Caco-2 (cell line): ENCODE measurements around the gene GRIN2B. TPM values are rescaled to one million over a fixed set of nuclear protein-coding genes. Genes with fewer than 3 reads are reported as not detected.

Experiments
- BruUV-seq: library from RNA; stranded (reverse); fragments of 400-500 nt; replicated peaks from 2 replicates; lab custom pipeline; 2021; lab: Mats Ljungman, UMichigan
- CTCF ChIA-PET: fragments of 300-600 bp; sonication (Branson Sonifier 250); formaldehyde crosslinking; loops from one replicate; lab custom pipeline; 2022; ENCODE audit warnings: antibody characterized with exemption; lab: Charles Lee
- POLR2A ChIA-PET: fragments of 300-600 bp; sonication (Branson Sonifier 250); formaldehyde crosslinking; loops from one replicate; lab custom pipeline; 2022; ENCODE audit warnings: antibody characterized with exemption; lab: Charles Lee
- DNase-seq, 2 experiments: peaks; one replicate each; pipeline versions ENCODE4 v3.0.0 to v3.0.0-alpha.2; 2020 to 2022
- H3K27me3 ChIP-seq: replicated peaks from 2 replicates; pipeline ENCODE4 v1.6.0; 2011; ENCODE audit warnings: low read length; ENCODE audit not compliant: control insufficient read depth, insufficient read depth
- H3K36me3 ChIP-seq: 2 replicates; pipeline ENCODE4 v1.5.1; 2011; ENCODE audit warnings: low read length; ENCODE audit not compliant: control insufficient read depth, insufficient read depth
- H3K4me1 ChIP-seq: fragments of 250-450 bp; sonication (Bioruptor Pico); 2 replicates; pipeline ENCODE4 v1.5.1; 2020; ENCODE audit warnings: mild to moderate bottlenecking
- H3K4me3 ChIP-seq: 2 replicates; pipeline ENCODE4 v1.5.1; 2011; ENCODE audit warnings: low read depth, mild to moderate bottlenecking, control low read depth, low read length
- H3K9me3 ChIP-seq: fragments of 250-450 bp; sonication (Bioruptor Pico); 2 replicates; pipeline ENCODE4 v1.5.1; 2020; ENCODE audit warnings: mild to moderate bottlenecking, moderate library complexity
- H3K27ac Mint-ChIP-seq: one replicate; pipeline ENCODE4 v1.8.0; 2022; ENCODE audit warnings: mixed read lengths; ENCODE audit not compliant: unreplicated experiment
- H3K27me3 Mint-ChIP-seq: one replicate; pipeline ENCODE4 v1.8.0; 2022; ENCODE audit warnings: mixed read lengths; ENCODE audit not compliant: insufficient read depth, unreplicated experiment
- H3K36me3 Mint-ChIP-seq: one replicate; pipeline ENCODE4 v1.8.0; 2022; ENCODE audit warnings: mild to moderate bottlenecking, mixed read lengths; ENCODE audit not compliant: insufficient read depth, unreplicated experiment
- H3K4me1 Mint-ChIP-seq: one replicate; pipeline ENCODE4 v1.8.0; 2022; ENCODE audit warnings: low read depth, mixed read lengths; ENCODE audit not compliant: unreplicated experiment
- H3K4me3 Mint-ChIP-seq: one replicate; pipeline ENCODE4 v1.8.0; 2022; ENCODE audit warnings: mild to moderate bottlenecking, moderate library complexity, mixed read lengths; ENCODE audit not compliant: unreplicated experiment
- H3K9me3 Mint-ChIP-seq: one replicate; pipeline ENCODE4 v1.8.0; 2022; ENCODE audit warnings: mixed read lengths; ENCODE audit not compliant: unreplicated experiment
- CTCF ChIP-seq, 2 experiments: fragments of 200-600 bp in 1 of 2; IDR thresholded peaks; 1 replicate in 1 of 2; 2 replicates in 1 of 2; pipeline versions ENCODE4 v1.5.1 to v1.8.0; 2011 to 2022; ENCODE audit warnings: antibody characterized with exemption in 1 of 2, control low read depth in 1 of 2, inconsistent platforms in 1 of 2, low read depth in 1 of 2, low read length in 1 of 2, mild to moderate bottlenecking in 1 of 2, moderate library complexity in 1 of 2; ENCODE audit not compliant: insufficient read depth in 1 of 2, severe bottlenecking in 1 of 2, unreplicated experiment in 1 of 2
- intact Hi-C: fragments of 100-400 bp; cut with micrococcal nuclease; formaldehyde crosslinking; loops from one replicate; pipeline ENCODE4 v1.10.0; 2022; ENCODE audit not compliant: unreplicated experiment
- total RNA-seq: library from RNA; stranded (reverse); gene quantifications from 2 replicates; pipeline ENCODE4 v1.2.3, GENCODE V29; 2022

Gene GRIN2B
- total RNA-seq, 1 experiment from 2014 or later: 24.4 TPM

DNA sequence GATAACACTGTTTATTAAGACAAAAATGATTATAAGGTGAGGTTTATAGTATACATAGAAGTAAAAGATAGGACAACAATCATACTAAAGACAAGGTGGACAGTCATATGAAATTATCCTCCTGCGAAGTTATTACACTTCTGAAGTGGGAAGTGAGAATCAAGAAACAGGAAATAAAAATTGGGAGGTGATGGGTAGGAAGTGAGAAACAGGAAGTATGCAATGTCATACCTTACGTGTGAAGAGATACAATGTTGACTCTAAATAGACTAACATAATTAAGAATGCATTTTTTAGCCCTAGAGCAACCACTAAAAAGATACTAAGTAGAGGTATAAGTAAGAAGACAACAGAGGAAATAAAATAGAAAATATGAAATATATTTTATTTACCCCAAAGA lies 43.7 kb downstream of the GRIN2B start:
- Histone ChIP-seq H3K4me3 (no peak overlapping the region), H3K4me1 (peaks cover 21% of the 10 kb centered on the region), H3K36me3 (no peaks in the 10 kb centered on the region), H3K9me3 (peaks cover 20% of the 10 kb centered on the region), H3K27me3 (no peaks in the 10 kb centered on the region)
- ChIA-PET CTCF (no interaction called here), POLR2A (no interaction called here)
- H3K9me3 Mint-ChIP-seq: peaks cover 19% of the 10 kb centered on the region
- intact Hi-C loops: no loop called here
- DNase-seq: no peak
- no peak overlapping the region for H3K27ac Mint-ChIP-seq
- peaks cover 14% of the 10 kb centered on the region for H3K36me3 Mint-ChIP-seq
- no peak overlapping the region for H3K4me3 Mint-ChIP-seq
- BruUV-seq: no TSS peak
- peaks cover 10% of the 10 kb centered on the region for H3K4me1 Mint-ChIP-seq
- no peaks in the 10 kb centered on the region for H3K27me3 Mint-ChIP-seq
- no peak for TF ChIP-seq CTCF (IDR thresholded peaks at IDR 0.05; ENCODE audit: insufficient read depth in 1 of 2, low read depth in 1 of 2, low read length in 1 of 2, severe bottlenecking in 1 of 2, unreplicated experiment in 1 of 2)

- Mint-ChIP-seq H3K36me3 (peaks cover 14% of the 10 kb centered on the region), H3K9me3 (peaks cover 19% of the 10 kb centered on the region), H3K27ac (no peak overlapping the region), H3K4me1 (no peaks in the 10 kb centered on the region), H3K27me3 (no peaks in the 10 kb centered on the region), H3K4me3 (no peak overlapping the region)
- Histone ChIP-seq H3K36me3 (no peaks in the 10 kb centered on the region), H3K9me3 (peaks cover 20% of the 10 kb centered on the region), H3K4me3 (no peak overlapping the region), H3K4me1 (peaks cover under 1% of the 10 kb centered on the region; the same call in 1 of the 2 replicates), H3K27me3 (no peaks in the 10 kb centered on the region)
- no TSS peak for BruUV-seq
- ChIA-PET CTCF (no interaction called here), POLR2A (no interaction called here)
- no peak for TF ChIP-seq CTCF (IDR thresholded peaks at IDR 0.05; ENCODE audit: insufficient read depth in 1 of 2, low read depth in 1 of 2, low read length in 1 of 2, severe bottlenecking in 1 of 2, unreplicated experiment in 1 of 2)
- no peak for DNase-seq
- intact Hi-C loops: no loop called here
Measured at GRCh38 chr12:13935169-13935568, 46.2 kb downstream of the GRIN2B start.
